NCI-H748 treated with DMSO at 0.1 percent for 48 hours (cell line): ENCODE data around the gene HSPA4.
"Not testable (repeated sequence)": the region's sequence is repeated elsewhere in the genome, so short reads cannot be mapped to it uniquely, and the experiment has no call there.

ENCODE experiments used
- DNase-seq: peaks from one replicate; lab custom pipeline; 2025; lab: John Stamatoyannopoulos, UW

The HSPA4 gene

DNA sequence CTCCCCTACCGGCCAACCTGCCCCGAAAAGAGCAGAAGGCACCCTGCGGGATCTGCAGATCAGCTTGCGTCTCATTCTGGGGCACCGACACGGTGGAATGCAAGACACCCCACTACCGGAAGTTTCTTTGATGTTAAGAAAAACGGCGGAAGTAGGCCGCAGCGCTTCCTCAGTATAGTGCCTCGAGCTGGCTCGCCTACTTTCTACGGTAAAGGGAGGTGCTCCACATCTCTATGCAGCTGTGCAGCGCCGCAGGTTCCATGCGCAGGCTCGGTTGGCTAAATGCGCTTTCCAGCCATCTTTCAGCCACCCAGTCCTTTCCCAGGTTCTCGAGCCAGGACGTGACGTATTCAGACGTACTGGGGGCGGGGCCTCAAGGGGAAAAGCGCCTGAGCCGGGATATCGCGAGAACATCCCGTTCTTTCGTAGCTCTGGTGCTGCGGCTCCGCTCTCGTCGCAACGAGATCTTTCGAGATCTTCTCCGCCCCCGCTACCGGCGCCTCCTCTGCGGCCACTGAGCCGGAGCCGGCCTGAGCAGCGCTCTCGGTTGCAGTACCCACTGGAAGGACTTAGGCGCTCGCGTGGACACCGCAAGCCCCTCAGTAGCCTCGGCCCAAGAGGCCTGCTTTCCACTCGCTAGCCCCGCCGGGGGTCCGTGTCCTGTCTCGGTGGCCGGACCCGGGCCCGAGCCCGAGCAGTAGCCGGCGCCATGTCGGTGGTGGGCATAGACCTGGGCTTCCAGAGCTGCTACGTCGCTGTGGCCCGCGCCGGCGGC, at the start of gene HSPA4:
TSS of gene HSPA4 (plus strand) at position 472 of the 775 bp plus-strand sequence. CDS start at position 710, 238 bp downstream.
- peak; percentile 97 for DNase-seq

- DNase-seq: no peak
These were observed 45.2 kb upstream of the HSPA4 start for GRCh38 chr5:133006653-133007052.

DNA sequence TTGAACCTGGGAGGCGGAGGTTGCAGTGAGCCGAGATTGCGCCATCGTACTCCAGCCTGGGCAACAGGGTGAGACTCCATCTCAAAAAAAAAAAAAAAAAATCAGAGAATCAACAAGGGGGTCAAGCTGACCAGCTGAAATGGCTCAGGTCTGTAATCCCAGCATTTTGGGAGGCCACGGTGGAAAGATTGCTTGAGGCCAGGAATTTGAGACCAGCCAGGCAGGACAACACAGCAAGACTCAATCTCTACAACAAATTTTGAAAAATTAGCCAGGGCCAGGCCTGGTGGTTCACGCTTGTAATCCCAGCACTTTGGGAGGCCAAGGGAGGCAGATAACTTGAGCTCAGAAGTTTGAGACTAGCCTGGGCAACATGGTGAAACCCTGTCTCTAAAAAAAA, 43.4 kb upstream of the HSPA4 start:
- DNase-seq: not testable (repeated sequence)

DNA sequence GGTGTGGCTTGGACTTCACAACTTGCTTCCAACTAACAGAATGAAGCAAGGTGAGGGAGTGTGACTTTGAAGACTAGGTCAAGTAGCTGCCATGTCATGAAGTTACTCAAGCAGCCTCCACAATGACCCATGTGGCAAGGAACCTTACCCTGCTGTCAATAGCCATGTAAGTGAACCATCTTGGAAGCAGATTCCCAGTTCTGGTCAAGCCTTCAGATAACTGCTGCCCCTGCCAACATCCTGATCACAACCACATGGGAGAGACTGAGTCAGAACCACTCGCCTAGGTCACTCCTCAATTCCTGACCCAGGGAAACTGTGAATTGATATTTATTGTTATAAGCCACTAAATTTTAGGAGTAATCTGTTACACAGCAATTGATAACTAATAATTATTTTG, 36.3 kb upstream of the HSPA4 start:
- no peak for DNase-seq

DNA sequence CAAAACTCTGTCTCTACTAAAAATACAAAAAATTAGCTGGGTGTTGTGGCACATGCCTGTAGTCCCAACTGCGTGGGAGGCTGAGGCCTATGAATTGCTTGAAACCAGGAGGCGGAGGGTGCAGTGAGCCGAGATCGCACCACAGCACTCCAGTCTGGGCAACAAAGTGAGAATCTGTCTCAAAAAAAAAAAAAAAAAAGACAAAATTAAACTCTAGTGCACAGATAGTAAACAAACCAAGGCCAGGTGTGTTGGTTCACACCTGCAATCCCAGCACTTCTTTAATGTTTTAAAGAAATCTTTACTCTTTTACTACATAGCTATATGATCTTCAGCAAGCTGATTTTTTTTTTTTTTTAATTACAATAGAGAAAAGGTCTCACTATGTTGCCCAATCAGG, 33.8 kb upstream of the HSPA4 start:
- no peak for DNase-seq

- DNase-seq: not testable (repeated sequence)
These were observed 32.3 kb upstream of the HSPA4 start for GRCh38 chr5:133019471-133019870.

GRCh38 chr5:133025804-133026663, 25.8 kb upstream of the HSPA4 start, which contains the start of gene ZCCHC10:
TSS of gene ZCCHC10 (minus strand) at chr5:133026549. CDS start at chr5:133026537, 12 bp downstream.
- DNase-seq: peak; percentile 78

DNA sequence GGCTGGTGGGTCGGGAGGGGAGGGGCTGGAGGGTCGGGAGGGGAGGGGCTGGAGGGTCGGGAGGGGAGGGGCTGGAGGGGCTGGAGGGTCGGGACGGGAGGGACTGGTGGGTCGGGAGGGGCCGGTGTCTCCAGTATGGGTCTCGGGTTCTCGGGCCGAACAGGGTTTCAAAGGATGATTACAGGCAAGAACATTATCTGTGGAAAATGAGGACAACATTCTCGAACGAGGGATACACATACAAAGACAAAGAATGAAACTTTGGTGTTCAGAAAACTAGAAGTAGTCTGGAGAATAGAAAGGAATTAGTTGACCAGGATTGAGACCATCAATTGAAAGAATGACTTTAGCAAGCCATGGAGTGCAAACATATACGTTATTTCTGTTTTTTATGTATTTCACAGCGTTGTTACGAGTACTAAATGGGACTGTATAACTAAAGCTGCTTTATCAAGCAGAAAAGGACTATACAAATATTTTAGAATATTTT, 25.1 kb upstream of the HSPA4 start:
- no peak for DNase-seq

DNA sequence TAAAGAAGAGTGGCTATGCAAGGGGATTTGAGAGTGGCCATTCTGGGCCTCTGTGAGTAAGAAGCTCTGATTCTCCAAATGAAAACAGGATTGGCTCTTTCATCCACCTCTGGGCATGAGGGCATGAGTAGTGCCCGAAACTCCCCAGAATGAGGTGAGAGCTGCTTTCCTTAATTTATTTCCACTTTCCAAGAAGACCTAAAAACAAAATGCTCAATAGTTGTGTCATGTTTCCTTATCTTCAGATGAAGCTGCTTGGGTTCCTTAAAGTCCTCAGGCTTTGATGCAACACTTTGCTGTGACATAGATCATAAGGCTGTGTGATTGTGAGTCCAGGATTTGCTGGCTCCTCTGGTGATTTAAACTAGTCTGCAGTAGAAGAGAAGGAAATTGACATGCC, 22.4 kb upstream of the HSPA4 start:
- DNase-seq: no peak

GRCh38 chr5:133030343-133031005, 21.3 kb upstream of the HSPA4 start:
- no peak for DNase-seq

DNA sequence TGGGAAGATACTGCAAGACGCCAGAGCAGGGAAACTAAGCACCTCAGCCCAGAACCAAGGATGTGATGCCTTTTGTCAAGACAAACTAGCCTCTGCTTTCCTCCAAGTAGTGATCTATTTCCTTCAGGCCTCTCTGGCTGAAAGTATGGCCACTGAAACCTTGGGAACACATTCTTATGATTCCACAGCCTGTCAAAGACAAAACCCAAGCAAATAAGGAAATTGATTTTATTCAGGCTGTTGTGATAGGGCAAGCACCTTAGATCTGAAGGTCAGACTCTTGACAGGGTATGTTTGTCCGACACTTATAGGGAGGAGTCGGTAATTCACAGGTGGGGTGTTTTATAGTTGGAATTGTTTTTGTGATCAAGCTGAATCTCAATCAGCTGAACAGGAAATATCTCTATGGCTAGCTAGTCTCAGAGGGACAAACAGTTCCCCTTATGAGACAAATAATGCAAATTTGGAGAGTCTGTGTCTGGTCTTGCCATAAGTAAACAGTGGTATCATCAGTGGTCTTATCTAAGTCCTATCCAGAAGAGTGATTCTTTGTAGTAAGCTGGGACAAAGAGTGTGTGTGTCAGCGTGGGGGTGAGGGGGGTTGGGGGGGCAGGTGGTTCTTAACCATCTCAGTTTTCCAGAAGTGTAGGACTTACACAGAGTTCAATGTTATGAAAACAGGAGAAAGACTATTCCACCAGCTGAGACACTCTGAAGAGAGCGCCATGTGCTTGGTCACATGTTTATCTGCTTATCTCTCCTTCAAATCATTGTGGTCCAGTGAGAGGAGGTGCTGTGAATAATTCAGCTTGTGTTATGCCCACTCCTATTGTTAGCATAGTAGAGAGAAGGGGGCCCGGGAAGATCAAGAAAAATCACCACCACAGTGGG, 18.7 kb upstream of the HSPA4 start:
- no peak for DNase-seq

DNA sequence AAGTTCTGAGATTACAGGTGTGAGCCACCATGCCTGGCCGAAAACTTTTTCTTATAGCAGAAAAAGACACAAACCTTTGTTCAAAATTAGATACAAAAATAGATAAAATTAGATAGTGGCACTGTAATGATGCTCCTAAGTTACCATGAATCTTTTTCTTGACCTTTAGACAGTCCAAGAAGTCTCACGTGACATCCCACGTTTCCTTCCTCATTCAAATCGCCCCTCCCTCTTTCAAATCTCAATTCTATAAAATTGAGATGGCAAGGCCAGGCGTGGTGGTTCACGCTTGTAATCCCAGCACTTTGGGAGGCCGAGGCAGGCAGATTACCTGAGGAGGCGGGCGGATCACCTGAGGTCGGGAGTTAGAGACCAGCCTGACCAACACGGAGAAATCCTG, 17.7 kb upstream of the HSPA4 start:
- DNase-seq: no peak

GRCh38 chr5:133035224-133035623, 16.6 kb upstream of the HSPA4 start:
- DNase-seq: no peak

GRCh38 chr5:133036677-133037076, 15.1 kb upstream of the HSPA4 start:
- DNase-seq: not testable (repeated sequence)

- no peak for DNase-seq
These were observed 10.5 kb upstream of the HSPA4 start for GRCh38 chr5:133041157-133041784.

DNA sequence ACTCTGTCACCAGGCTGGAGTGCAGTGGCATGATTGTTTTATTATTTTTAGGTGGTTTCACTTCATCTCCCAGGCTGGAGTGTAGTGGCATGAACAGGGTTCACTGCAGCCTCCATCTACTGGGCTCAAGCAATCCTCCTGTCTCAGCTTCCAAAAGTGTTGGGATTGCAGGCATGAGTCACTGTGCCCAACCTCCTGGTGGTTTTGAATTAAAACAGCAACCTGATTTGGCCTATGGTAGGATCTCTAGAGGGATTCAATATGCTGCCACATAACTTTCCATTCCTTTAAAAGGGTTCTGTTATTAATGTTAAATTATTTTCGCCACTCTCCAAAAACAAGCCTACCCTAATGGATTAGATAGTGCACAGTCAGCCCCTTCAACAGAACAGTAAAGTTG, 9.9 kb upstream of the HSPA4 start:
- no peak for DNase-seq

- DNase-seq: not testable (repeated sequence)
These were observed 5.3 kb upstream of the HSPA4 start for GRCh38 chr5:133046560-133046959.

GRCh38 chr5:133047404-133047803, 4.4 kb upstream of the HSPA4 start:
- DNase-seq: no peak

DNA sequence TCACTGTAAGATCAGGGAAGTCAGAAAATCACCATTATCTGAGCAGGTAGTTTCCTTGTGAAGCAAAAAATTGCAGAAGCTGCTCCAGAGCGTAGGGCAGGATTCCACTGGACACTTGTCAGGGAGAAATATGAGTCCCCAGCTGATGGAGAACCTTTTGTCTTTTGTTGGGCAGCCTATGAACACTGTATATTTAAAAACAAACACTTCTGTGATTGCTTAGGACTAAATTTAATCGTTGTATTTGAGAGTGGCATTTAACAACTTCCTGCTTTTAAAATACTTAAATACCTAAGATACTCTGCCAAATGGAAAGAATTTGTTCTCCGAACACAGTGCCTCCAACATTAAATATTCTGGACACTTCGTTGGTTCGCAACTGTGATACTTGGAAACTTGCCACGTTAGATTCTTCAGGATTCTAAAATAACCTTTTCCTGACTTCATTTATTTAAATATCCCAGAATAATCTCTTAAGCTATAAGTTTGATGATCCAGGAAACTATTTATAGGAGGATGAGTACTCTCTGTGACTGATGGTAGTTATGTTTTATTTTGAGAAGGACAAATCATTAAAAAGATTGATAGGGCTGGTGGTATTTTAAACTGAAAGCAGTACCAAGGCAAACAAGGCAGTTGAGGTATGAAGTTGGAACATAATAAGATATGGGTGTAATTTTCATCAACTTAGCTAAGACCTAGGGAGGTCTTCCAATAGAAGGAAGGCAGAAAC, 2.7 kb upstream of the HSPA4 start:
- DNase-seq: peak; percentile 15

- DNase-seq: peak; percentile 39
These were observed 2.1 kb upstream of the HSPA4 start for GRCh38 chr5:133049726-133050048.
